Raji (cell line): Measurements from ENCODE around the gene SURF1.

Source experiments
- POLR2A ChIP-seq: IDR thresholded peaks from 2 replicates; pipeline ENCODE4 v1.6.1; 2011; ENCODE audit warnings: low read depth, low read length, control low read depth; ENCODE audit not compliant: insufficient read depth

Gene SURF1

GRCh38 chr9:133342069-133342406, 14.2 kb downstream of the SURF1 start:
- no peak for TF ChIP-seq POLR2A

- no peak for TF ChIP-seq POLR2A
Observed at GRCh38 chr9:133341369-133342068, 14.8 kb downstream of the SURF1 start.

DNA sequence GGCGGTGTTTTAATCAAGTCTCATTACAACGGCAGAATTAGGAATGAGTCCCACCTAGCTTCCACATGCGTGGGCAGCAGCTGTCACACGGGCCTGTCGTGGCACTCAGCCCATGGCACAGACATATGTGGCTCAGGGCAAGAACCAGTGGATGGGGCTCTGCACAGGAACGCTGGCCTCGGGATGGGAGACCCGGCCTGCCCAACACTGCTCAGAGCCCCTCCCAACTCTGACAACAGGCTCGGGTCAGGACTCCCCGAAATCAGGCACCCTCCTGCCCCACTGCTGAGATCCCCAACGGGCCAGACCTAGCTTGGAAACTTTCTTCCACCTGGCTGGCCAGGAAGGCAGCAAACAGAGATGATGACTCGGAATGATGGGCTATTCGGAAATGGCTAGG, 15.4 kb downstream of the SURF1 start:
- TF ChIP-seq POLR2A, result no peak

DNA sequence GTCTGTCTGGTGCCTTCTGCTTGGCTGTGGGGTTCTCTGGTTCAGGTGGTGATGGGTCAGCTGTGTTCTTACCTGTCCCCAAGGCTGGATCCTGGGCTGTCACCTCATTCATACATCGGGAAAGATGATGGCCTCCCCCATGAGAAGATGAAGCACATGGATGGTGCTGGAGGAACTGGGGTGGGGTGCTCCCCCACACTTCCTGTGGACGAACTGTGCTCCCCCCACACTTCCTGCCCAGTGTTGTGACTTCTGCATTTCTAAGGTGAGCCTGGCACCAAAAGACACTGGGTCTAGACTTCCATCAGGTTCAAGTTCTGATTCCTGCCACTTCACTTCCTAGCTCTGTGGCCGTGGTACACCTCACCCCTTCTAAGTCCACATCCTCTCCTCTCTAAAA, 16.0 kb downstream of the SURF1 start:
- TF ChIP-seq POLR2A, result no peak

DNA sequence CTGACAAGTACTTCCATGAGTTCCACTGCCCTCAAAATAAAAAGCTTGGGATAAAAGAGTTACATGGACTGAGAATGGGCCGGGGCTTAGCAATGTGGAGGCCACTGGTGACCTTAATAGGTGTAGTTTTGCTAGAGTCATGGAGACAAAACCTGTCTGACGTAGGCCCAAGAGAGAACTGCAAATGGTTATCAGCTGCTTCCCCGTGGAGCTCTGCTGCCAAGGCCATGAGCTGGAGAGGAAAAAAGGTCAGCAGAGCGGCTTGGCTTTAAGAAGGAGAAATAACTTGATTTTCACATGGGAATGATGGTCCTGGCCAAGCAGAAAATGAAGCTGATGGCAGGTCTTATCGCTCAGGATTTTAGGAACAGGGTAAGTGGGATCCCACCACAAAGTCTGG, 16.6 kb downstream of the SURF1 start:
- no peak for TF ChIP-seq POLR2A

GRCh38 chr9:133335924-133336811, 20.1 kb downstream of the SURF1 start, which contains the start of gene SURF6:
Gene SURF6, minus strand, starts transcription at chr9:133336188. Its CDS starts 56 bp downstream, at chr9:133336132.
- peak; percentile 91 for TF ChIP-seq POLR2A

GRCh38 chr9:133334161-133334560, 22.1 kb downstream of the SURF1 start:
- TF ChIP-seq POLR2A, result no peak

DNA sequence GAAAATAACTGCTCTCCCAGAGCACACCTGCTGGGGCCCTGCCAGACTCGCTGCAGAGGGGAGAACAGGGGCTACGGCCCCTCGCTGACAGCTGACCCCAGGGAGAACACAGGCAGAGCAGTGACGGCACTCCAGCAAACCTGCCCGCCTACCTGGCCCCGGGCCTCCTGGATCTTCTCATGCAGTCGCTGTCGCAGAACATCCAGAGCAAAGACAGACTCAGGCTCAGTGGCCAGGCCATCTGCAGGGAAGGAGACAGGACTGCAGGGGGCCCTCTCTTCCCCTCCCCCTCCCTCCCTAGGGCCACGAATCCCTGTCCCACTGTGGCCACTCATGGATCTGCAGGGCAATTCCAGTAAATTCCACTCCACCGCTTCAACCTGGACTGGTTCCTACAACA, 22.7 kb downstream of the SURF1 start:
- no peak for TF ChIP-seq POLR2A

DNA sequence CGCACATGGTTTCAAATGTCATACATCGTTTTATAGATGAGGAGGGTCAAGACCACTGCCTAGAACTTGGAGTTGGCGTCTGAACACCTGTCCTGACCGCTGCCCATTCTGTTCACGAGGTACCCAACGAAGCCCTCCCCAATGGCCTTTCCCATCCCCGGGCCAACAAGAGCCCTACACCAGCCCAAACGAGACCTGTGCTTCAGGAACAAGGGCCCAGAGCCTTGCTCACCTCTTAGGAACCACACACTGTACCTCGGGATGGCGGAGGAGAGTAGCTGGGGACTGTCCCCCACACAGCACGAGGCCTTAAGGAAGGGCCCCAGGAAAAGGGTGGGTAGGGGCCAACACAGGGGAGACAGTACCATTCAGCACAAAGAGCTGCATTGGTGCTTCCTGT, 23.3 kb downstream of the SURF1 start:
- TF ChIP-seq POLR2A, result no peak

- no peak for TF ChIP-seq POLR2A
Observed at GRCh38 chr9:133332381-133332730, 23.9 kb downstream of the SURF1 start.

- TF ChIP-seq POLR2A, result no peak
Observed at GRCh38 chr9:133331641-133332380, 24.5 kb downstream of the SURF1 start.

DNA sequence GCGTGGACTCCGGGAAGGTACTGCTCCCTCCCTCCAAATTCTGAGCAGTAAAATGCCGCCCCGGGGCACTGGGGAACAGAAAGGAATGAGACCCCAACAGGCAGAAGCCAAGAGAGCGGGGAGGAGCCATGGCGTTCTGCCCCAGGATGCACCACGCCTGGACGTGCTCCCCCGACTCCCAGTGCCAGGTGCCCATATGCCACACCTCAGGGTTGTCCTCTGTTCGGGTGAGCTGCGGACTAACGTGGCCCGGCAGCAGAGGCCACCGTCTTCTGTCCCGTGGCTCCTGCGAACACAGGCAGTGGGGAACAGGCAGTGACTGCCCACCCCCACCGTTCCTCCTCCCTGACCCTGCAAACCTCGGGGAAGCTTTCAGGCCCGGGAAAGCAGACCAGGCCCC, 25.1 kb downstream of the SURF1 start:
- no peak for TF ChIP-seq POLR2A

DNA sequence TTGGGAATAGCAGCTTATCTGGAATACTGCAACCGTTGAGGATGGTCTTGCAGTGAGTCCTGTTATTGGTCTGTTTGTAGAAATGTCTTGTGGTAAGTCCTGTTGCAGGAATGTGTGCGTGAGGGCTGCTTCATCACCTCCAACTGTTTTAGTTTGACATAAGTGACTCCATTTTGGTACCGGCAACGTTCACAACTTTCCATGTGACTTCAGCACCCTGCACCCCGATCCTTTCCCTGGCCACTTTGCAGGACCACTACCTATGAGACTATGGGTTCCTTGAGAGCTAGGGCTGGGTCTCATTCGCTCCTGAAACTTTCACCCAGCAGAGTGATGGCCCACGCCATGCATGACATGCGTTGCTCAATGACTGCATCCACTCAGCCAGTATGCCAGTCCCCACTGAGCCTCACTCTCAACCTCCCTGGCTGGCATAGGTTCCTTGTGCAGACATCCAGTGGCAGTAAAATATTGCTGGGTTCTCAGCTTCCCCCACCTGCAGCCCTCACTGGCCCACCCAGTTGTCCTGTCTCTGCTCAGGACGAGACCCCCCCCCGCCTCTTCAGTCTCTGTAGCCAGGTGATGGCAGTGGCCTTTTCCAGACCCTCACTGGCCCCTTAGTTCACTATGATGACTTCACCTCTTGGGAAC, 28.3 kb downstream of the SURF1 start:
- TF ChIP-seq POLR2A, result no peak

DNA sequence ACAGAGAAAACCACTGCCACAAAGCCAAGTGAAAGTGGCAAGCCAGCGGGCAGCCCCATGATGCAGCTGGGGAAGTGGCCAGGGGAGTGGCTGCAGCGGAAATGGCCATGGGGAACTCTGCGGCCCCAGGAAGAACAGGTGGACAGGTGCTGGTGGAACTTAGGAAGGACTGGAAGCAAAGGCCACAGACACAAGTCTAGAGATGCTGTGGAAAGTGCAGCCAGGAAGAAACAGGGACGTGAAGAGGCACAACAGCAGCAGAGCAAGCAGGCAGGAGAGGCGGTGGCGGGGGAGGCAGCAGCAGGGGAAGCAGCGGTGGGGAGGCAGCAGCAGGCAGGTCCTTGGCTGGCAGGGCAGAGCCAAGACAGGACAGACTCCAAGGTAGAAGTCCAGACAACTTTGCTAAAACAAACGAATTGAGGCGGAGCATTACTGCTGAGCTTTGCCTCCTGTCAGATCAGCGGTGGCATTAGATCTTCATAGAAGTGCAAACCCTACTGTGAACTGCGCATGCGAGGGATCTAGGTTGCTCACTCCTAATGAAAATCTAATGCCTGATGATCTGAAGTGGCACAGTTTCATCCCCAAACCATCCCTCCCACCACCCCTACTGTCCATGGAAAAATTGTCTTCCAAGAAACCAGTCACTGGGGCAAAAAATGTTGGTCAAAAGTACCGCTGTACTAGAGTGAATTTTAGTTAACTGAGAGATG, 32.1 kb downstream of the SURF1 start:
- no peak for TF ChIP-seq POLR2A

- TF ChIP-seq POLR2A, result no peak
Observed at GRCh38 chr9:133323211-133323610, 33.1 kb downstream of the SURF1 start.

GRCh38 chr9:133322701-133323100, 33.6 kb downstream of the SURF1 start:
- no peak for TF ChIP-seq POLR2A
